GM21515 (cell line): ENCODE measurements around the gene GNA12.

Experiments
- ATAC-seq: cut with Tn5 transposase; IDR thresholded peaks from one replicate; pipeline ENCODE4 v1.9.1; 2021; ENCODE audit not compliant: unreplicated experiment

The GNA12 gene

GRCh38 chr7:2844153-2845033, at the start of gene GNA12:
Gene GNA12, minus strand, starts transcription at chr7:2844308. Its CDS starts 147 bp downstream, at chr7:2844161.
- ATAC-seq = peak; percentile 97

- ATAC-seq = no peak
These were observed 49.3 kb upstream of the GNA12 start for GRCh38 chr7:2893411-2893861.

- ATAC-seq = no peak
These were observed 48.4 kb upstream of the GNA12 start for GRCh38 chr7:2892549-2892948.

DNA sequence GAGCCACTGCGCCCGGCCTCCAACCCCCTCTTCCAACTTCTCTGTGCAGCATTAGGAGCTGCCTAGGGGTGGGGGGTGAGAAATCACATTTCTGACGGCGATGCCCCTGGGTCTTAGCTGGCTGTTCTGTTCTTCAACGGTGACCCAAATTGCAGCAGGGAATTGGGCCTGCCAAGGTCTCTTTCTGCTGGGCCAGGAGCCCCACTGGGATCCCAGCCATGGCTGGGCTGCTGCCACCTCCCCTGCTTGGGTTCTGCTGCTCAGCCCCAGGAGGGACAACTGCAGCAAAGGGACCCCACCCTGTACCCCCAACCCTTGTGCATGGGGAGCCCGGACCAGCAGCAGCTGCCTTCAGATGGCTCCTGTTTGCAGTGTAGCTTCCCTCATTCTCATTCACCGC, 43.7 kb upstream of the GNA12 start:
- ATAC-seq = no peak

DNA sequence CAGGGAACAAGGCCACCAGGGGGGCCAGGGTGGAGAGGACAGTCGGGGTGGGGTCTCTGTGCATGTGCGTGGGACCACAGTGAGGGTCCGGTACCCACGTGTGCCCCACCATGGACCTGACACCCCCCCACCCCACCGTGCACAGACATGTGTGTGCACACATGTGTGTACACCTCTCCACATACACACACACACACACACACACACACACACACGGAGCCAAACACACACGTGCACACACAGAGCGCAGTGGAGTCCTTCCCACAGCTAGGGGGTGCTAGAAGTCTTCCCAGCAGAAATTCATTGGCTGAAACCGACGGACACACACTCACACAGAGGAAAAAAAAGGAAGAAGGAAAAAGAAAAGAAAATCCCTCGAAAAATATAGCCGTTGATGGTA, 42.8 kb upstream of the GNA12 start:
- no peak for ATAC-seq

DNA sequence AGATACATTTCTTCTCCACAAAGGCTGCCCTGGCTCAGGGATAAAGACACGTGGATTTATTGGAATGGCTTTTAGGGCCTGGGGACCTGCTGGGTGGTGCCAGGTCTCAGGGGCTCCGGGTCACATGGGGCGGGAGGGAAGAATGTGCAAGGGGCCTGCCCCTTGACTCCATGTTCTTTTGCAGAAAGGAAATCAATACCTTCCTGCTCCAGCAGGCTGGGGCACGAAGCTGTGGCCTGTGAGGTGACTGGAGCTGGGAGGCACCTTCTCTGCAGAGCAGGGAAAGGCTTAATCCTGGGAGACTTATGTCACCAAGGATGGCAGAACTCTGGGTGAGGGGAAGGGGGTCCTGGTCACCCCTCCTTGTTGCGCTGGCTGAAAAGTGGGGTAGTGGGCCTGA, 42.3 kb upstream of the GNA12 start:
- ATAC-seq = no peak

GRCh38 chr7:2884161-2884560, 40.1 kb upstream of the GNA12 start:
- ATAC-seq = no peak

DNA sequence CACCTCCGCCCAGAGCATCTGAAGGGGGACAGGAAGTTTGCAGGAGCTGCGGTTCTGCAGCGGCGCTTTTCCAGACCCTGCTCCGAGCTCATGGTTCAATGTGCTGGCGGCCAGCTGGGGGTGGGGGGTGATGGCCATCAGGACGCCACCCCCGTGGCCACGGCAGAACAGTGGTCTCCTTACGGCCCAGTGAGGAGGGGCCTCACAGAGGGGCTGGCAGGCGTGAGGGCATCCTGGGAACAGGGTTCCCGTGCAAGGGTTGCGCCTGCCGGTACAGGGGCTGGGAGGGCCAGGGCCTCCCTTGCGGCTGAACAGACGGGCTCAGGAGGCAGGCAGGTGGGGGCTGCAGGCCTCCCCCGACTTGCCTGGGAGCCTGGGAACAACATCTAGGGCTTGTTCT, 39.0 kb upstream of the GNA12 start:
- no peak for ATAC-seq

- no peak for ATAC-seq
These were observed 38.0 kb upstream of the GNA12 start for GRCh38 chr7:2882111-2882510.

DNA sequence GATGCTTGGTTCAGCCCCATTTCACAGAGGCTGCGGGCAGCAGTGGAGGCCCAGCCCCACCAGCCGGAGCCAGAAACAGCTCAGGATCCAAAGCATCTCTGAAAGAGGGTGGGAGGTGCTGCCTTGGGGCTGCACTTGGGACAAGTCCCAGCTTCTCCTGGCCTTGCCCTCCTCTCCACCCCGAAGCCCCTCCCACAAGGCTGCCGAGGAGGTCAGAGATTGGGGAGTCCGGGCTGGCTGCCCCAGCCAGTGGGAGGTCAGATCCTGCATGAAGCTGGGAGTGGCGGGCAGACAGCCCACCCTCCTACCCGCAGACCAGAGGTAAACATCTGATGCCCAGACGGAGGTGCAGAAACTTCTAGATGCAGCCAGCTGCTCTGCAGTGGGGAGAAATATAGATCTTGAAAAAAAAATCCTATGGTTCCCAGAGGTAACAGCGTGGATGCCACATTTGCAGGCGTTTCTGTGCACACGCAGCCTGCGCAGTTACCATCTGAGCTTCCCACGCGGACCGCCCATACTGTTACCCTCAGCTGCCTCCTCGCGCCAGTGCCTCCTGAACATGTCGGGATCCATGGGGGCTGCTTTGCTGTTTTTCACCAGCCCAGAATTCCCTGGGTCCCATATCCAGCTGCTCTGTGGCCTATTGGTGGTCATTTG, 36.9 kb upstream of the GNA12 start:
- ATAC-seq = no peak

GRCh38 chr7:2880051-2880450, 35.9 kb upstream of the GNA12 start:
- no peak for ATAC-seq

- ATAC-seq = no peak
These were observed 35.2 kb upstream of the GNA12 start for GRCh38 chr7:2879354-2879753.

DNA sequence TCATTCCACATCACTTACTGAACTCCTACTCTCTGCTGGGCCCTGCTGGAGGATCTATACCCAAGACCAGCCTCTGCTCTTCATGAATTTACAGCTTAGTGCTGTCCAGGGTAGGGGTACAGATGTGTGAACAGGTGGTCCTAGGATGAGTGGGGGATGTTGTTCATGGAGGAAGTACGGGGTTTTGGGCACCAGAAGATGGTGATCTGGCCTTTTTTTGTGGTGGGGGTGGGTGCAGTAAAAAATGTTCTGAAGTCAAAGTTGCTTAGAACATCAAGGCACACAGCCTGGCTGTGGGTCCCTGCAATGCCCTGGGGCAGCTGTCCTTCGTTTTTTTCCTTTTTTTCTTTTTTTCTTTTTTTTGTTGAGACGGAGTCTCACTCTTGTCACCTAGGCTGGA, 34.2 kb upstream of the GNA12 start:
- ATAC-seq = no peak

DNA sequence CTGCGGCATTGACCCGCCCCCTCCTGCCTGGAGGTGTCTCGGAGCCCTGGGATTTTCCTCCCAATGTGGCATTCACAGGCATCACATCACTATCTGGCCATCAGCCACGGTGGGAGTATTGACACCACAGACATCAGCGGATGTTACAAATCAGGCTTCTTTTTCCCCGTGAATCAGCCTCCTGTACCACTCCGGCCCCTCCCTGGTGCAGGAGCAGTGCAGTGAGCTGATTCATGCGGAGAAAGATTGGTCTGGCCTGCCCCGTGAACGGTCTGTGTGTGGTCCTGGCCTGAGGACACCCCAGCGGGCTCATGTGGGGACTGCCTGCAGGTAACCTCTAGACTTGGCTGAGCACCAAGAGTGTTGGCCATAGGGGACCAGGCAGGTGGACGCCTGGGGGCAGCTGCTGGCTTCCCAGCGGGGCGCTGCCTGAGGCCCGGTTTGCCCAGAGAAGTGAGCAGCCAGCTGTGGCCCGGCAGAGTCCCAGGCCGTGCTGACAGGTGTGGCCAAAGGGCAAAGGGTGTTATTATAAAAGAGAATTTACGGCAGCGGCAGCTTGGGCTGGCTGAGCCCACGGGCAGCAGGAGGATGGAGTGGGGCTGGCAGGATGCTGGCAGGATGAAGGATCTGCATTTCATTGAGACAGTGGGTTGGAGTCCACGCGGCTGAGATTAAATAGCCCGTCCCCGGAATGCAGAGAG, 32.1 kb upstream of the GNA12 start:
- ATAC-seq = no peak

DNA sequence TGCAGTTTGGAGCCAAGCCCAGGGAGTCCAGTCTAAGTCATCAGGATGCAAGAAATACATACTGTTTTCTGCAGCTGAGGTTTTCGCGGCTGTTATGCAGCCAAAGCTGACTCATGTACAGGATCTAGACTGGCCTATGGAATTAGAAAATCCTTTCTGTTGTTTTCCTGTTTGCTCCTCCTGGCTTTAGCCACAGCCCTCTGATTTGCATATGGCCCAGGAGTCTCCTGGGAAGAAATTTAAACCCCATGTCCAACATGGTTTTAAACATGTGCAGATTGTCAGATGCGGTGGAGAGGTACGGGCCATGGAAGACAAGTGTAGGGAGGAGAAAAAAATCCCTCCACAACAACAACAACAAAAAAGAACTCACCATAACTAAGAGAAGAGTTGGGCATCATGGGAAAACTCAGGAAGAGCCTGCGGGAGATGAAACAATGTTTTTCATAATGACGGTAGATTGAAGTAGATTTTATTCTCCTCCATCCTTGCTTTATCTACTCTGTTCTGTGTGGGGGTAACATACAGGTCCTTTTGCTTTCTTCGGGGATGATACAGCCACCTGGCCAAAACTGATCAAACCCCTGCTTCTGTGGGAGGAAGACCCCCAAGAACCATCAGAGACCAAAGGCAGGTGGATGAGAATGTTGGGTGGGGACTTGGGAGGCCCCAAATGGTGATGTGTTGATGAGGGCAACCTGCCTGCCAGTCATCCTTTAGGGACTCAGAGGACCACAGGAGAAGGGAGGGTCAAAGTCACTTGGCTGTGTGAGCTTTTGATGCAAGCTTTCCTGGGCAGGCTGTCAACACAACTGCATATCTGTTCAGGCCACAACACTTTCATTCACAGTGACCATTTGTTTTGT, 29.8 kb upstream of the GNA12 start:
- ATAC-seq = no peak

- no peak for ATAC-seq
These were observed 29.0 kb upstream of the GNA12 start for GRCh38 chr7:2873146-2873545.

DNA sequence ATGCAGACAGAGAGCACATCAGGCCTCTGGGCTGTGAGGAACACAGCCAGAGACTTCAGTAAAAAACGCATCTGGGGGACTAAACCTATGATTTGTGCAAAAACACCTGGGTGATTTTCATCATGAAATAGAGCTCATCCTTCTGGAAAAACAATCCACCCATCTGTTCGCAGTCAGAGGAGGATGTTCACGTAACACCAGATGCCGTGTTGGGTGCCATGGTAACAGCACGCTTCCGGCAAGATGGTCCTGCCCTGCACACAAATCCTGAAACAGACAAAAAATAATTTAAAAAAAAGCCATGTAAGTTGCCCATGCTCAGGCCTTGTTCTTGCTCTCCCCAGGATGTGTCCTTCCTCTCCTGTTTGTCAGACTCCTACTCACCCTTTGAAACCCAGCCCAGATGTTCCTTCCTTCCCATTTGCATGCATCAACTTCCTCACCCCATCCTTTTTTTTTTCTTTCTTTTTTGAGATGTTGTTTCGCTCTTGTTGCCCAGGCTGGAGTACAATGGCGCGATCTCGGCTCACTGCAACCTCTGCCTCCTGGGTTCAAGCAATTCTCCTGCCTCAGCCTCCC, 28.3 kb upstream of the GNA12 start:
- no peak for ATAC-seq

DNA sequence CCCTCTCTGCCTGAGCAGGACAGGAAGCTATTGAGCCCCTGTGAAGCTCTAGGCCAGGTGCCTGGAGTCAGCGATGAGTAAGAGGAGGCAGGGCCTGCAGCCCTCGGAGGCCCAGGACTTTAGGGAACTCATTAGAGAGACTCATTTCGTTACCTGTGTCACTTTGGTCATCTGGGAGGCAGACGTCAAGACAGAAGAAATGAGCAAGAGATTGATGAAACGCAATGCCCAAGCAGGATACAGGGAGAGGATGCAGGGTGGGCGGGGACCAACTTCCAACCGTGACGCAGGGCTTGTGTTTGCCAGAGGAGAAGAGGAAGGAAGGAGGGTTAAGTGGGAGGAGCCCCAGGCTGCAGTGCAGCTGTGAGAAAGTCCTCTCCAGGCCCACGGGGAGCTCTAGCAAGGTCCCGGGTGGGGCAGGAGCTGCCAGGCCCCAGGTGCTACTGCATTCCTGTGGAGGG, 26.4 kb upstream of the GNA12 start:
- peak; percentile 45 for ATAC-seq

- ATAC-seq = no peak
These were observed 25.9 kb upstream of the GNA12 start for GRCh38 chr7:2869981-2870380.

DNA sequence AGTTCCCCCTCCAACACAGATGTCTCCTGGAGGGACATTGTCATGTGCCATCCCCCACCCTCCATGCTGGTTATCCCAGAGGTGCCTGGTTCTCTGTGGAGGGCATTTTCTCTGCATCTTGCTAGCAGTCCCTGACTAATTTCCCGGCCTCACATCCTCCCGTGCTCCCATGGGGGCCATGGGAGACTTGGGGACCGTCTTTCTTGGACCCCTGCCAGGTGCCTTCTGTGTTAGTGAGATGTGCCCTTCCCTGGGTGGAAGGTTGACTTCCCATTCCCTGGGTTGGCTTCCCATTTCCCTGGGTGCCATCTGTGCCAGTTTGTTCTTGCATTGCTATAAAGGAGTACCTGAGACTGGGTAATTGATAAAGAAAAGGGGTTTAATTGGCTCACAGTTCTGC, 22.5 kb upstream of the GNA12 start:
- no peak for ATAC-seq
